NCI-H2196 treated with DMSO at 0.1 percent for 48 hours (cell line): ENCODE data around the gene DISC1.
"Not testable (repeated sequence)": the region's sequence is repeated elsewhere in the genome, so short reads cannot be mapped to it uniquely, and the experiment has no call there.

ENCODE experiments used
- DNase-seq: peaks from one replicate; lab custom pipeline; 2025; ENCODE audit not compliant: unreplicated experiment; lab: John Stamatoyannopoulos, UW

DISC1 gene

GRCh38 chr1:231872461-231872910 is 245.9 kb downstream of the DISC1 start:
- no peak for DNase-seq

- no peak for DNase-seq
These were observed 252.1 kb downstream of the DISC1 start for GRCh38 chr1:231878737-231879136.

GRCh38 chr1:231879296-231879695 is 252.7 kb downstream of the DISC1 start:
- DNase-seq, result no peak

GRCh38 chr1:231882333-231882732 is 255.7 kb downstream of the DISC1 start:
- DNase-seq, result no peak

GRCh38 chr1:231882790-231883189 is 256.2 kb downstream of the DISC1 start:
- no peak for DNase-seq

- DNase-seq, result peak; percentile 1
These were observed 256.8 kb downstream of the DISC1 start for GRCh38 chr1:231883382-231883781.

- DNase-seq, result no peak
These were observed 258.7 kb downstream of the DISC1 start for GRCh38 chr1:231885209-231885854.

GRCh38 chr1:231887166-231887565 is 260.6 kb downstream of the DISC1 start:
- DNase-seq, result no peak

GRCh38 chr1:231887866-231888265 is 261.3 kb downstream of the DISC1 start:
- no peak for DNase-seq

GRCh38 chr1:231890791-231891190 is 264.2 kb downstream of the DISC1 start:
- no peak for DNase-seq

GRCh38 chr1:231893400-231894102 is 267.0 kb downstream of the DISC1 start:
- no peak for DNase-seq

GRCh38 chr1:231896806-231897205 is 270.2 kb downstream of the DISC1 start:
- no peak for DNase-seq

- no peak for DNase-seq
These were observed 272.5 kb downstream of the DISC1 start for GRCh38 chr1:231899046-231899445.

GRCh38 chr1:231899713-231900435 is 273.3 kb downstream of the DISC1 start:
- no peak for DNase-seq

- no peak for DNase-seq
These were observed 277.0 kb downstream of the DISC1 start for GRCh38 chr1:231903586-231904081.

- not testable (repeated sequence) for DNase-seq
These were observed 280.7 kb downstream of the DISC1 start for GRCh38 chr1:231907310-231907709.

- no peak for DNase-seq
These were observed 286.9 kb downstream of the DISC1 start for GRCh38 chr1:231913493-231913892.

GRCh38 chr1:231918239-231919015 is 291.8 kb downstream of the DISC1 start:
- DNase-seq, result no peak

- DNase-seq, result no peak
These were observed 292.8 kb downstream of the DISC1 start for GRCh38 chr1:231919239-231919885.

GRCh38 chr1:231919886-231920285 is 293.3 kb downstream of the DISC1 start:
- no peak for DNase-seq
